Coronary artery (tissue), 2 donors: ENCODE results near the gene TLX3.
A peak's percentile ranks its signal among the peaks of the same experiment; 100 is the strongest.

Source experiments
- DNase-seq: peaks from one replicate; pipeline ENCODE4 v3.0.0-alpha.2; 2017; ENCODE audit warnings: low spot score
- H3K27ac ChIP-seq, 2 donors: fragments of 200-600 bp; sonication (generic); one replicate each; pipeline ENCODE4 v1.5.1; 2016 to 2019
- H3K4me3 ChIP-seq: fragments of 200-600 bp; sonication (generic); 2 replicates; pipeline ENCODE4 v1.5.1; 2016; ENCODE audit warnings: mild to moderate bottlenecking, moderate library complexity
- CTCF ChIP-seq: fragments of 200-600 bp; sonication (generic); IDR thresholded peaks from one replicate; pipeline ENCODE4 v1.5.1; 2019; ENCODE audit warnings: antibody characterized with exemption

TLX3 gene

GRCh38 chr5:171315925-171316257, 6.8 kb downstream of the TLX3 start:
- no peak for TF ChIP-seq CTCF
- Histone ChIP-seq H3K4me3 (peak overlapping the region; percentile 65), H3K27ac (no peak overlapping the region)
- peak; percentile 43 for DNase-seq

GRCh38 chr5:171316258-171317121, 7.4 kb downstream of the TLX3 start:
- Histone ChIP-seq H3K27ac (no peak overlapping the region), H3K4me3 (peak overlapping the region; percentile 65)
- DNase-seq = peak; percentile 49
- TF ChIP-seq CTCF = no peak

GRCh38 chr5:171317230-171317629, 8.2 kb downstream of the TLX3 start:
- Histone ChIP-seq H3K4me3 (no peak overlapping the region), H3K27ac (no peak overlapping the region)
- DNase-seq = no peak
- TF ChIP-seq CTCF = no peak

GRCh38 chr5:171318026-171318425, 9.0 kb downstream of the TLX3 start:
- no peak overlapping the region for H3K4me3 ChIP-seq
- DNase-seq = peak; percentile 65
- no peak overlapping the region for H3K27ac ChIP-seq
- no peak for TF ChIP-seq CTCF

- TF ChIP-seq CTCF = no peak
- Histone ChIP-seq H3K4me3 (no peak overlapping the region), H3K27ac (no peak overlapping the region)
- DNase-seq = no peak
Measured at GRCh38 chr5:171321447-171321846, 12.4 kb downstream of the TLX3 start.

- Histone ChIP-seq H3K4me3 (no peak overlapping the region), H3K27ac (no peak overlapping the region)
- no peak for DNase-seq
- TF ChIP-seq CTCF = no peak
Measured at GRCh38 chr5:171322527-171322926, 13.5 kb downstream of the TLX3 start.

GRCh38 chr5:171323007-171323406, 14.0 kb downstream of the TLX3 start:
- no peak for DNase-seq
- Histone ChIP-seq H3K4me3 (no peak overlapping the region), H3K27ac (no peak overlapping the region)
- no peak for TF ChIP-seq CTCF
